Testis (tissue), 3 donors: ENCODE data around the gene ERAP2. TPM values are rescaled to one million over a fixed set of nuclear protein-coding genes. Genes with fewer than 3 reads are reported as not detected.
"Not testable (repeated sequence)": the region's sequence is repeated elsewhere in the genome, so short reads cannot be mapped to it uniquely, and the experiment has no call there.

Experiments used
- DNase-seq: peaks from one replicate; pipeline ENCODE4 v3.0.0-alpha.2; 2019
- H3K27ac ChIP-seq, 2 donors: fragments of 200-600 bp; sonication (generic); one replicate each; pipeline ENCODE4 v1.5.1; 2019
- H3K27me3 ChIP-seq: fragments of 200-600 bp; sonication (generic); one replicate; pipeline ENCODE4 v1.5.1; 2019
- H3K36me3 ChIP-seq: fragments of 200-600 bp; sonication (generic); one replicate; pipeline ENCODE4 v1.5.1; 2017; ENCODE audit warnings: low read depth; ENCODE audit errors: missing control alignments
- H3K4me1 ChIP-seq: fragments of 200-600 bp; sonication (generic); one replicate; pipeline ENCODE4 v1.5.1; 2019
- H3K4me3 ChIP-seq, 2 donors: fragments of 200-600 bp; sonication (generic); one replicate each; pipeline ENCODE4 v1.5.1; 2017 to 2019
- H3K9me3 ChIP-seq: fragments of 200-600 bp; sonication (generic); one replicate; pipeline ENCODE4 v1.5.1; 2017
- POLR2A ChIP-seq: fragments of 450-650 bp; IDR thresholded peaks from one replicate; pipeline ENCODE4 v1.6.1; 2017; ENCODE audit warnings: antibody characterized with exemption, mild to moderate bottlenecking, moderate library complexity
- WGBS, 2 donors: methylation state at CpG; one replicate each; pipeline ENCODE4 v1.1.5; 2018; 5-methylcytosine and 5-hydroxymethylcytosine counted together
- intact Hi-C: fragments of 100-400 bp; cut with DNase I; formaldehyde crosslinking; loops from one replicate; pipeline ENCODE4 v1.15.1; 2023; ENCODE audit warnings: low total_unique reads
- polyA plus RNA-seq: library from polyadenylated mRNA; stranded (reverse); fragments of 350-450 nt; fragmentation: Illumina TruSeq; extraction: RNeasy Lipid Tissue Mini Kit (QIAGEN cat#74804); gene quantifications from one replicate; pipeline ENCODE4 v1.2.3, GENCODE V29; 2014; ENCODE audit warnings: low read depth, low replicate concordance; ENCODE audit not compliant: insufficient read depth
- total RNA-seq, 2 donors: library from RNA; depleted of rRNA; stranded (reverse); fragments of >200 nt; gene quantifications; one replicate each; pipeline ENCODE4 v1.2.3, GENCODE V29; 2016
- TF ChIP-seq, protein P1 (sequence below), 3 experiments: fragments of 450-650 bp in 2 of 3; fragments of 200-600 bp in 1 of 3; sonication (generic) in 1 of 3; IDR thresholded peaks; one replicate each; pipeline ENCODE4 v1.5.1; 2016 to 2019; ENCODE audit warnings: antibody characterized with exemption in 3 of 3, mild to moderate bottlenecking in 2 of 3, moderate library complexity in 1 of 3

The ERAP2 gene
- total and polyA plus RNA-seq, 3 donors from 2014 or later: 4.0 to 5.6 (median 4.4) TPM

DNA sequence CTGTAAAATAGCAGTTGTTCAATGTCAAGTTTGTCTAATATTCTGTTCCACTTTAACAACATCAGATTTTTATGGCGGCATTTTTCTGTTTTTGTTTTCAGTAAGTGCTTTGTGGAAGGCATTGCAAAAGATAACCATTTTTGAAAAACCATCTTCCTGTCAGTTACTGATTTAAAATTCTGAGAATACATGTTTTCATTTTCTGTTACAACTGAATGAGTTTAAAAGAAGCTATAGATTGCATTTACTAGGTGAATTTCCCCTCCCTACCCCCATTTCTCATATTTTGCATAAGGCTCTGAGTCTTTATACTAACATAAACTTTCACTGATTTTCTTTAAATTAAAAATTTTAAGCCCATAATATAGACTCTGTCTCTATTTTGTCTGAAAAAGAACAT, 4.6 kb upstream of the ERAP2 start:
- no peaks in the 10 kb centered on the region for H3K27me3 ChIP-seq
- no peaks in the 10 kb centered on the region for H3K36me3 ChIP-seq
- H3K27ac ChIP-seq: no peak overlapping the region
- no peaks in the 10 kb centered on the region for H3K4me1 ChIP-seq
- no peak for DNase-seq
- TF ChIP-seq, protein P1, sequence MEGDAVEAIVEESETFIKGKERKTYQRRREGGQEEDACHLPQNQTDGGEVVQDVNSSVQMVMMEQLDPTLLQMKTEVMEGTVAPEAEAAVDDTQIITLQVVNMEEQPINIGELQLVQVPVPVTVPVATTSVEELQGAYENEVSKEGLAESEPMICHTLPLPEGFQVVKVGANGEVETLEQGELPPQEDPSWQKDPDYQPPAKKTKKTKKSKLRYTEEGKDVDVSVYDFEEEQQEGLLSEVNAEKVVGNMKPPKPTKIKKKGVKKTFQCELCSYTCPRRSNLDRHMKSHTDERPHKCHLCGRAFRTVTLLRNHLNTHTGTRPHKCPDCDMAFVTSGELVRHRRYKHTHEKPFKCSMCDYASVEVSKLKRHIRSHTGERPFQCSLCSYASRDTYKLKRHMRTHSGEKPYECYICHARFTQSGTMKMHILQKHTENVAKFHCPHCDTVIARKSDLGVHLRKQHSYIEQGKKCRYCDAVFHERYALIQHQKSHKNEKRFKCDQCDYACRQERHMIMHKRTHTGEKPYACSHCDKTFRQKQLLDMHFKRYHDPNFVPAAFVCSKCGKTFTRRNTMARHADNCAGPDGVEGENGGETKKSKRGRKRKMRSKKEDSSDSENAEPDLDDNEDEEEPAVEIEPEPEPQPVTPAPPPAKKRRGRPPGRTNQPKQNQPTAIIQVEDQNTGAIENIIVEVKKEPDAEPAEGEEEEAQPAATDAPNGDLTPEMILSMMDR (IDR thresholded peaks at IDR 0.05): no peak
- no peak for TF ChIP-seq POLR2A
- intact Hi-C loops: loop anchor here (10.0 kb wide), 1 partner anchor 1007 kb away; no protein-coding TSS in a partner anchor
- WGBS, 2 donors: 96 to 98% methylated on average over 1 of the region's 1 CpG
- H3K4me3 ChIP-seq: no peak overlapping the region
- H3K9me3 ChIP-seq: no peaks in the 10 kb centered on the region

DNA sequence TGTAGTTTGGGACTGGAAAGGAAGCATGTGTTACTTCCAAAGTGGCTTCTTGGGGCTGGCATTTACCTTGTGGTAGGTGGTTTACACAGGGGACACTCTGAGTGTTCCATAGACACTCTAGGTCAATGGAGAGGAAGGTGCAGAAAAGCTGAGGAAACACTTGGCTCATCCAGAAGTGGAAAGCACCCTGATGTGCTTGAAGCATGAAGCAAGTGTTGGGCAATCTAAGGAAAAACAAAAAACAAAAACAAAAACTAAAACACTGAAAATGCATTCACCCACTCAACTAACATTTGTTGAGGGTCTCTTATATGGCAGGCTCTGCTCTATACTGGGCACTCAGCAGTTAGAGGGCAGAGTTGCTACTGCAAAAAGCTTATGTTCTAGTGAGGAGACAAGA, 2.9 kb upstream of the ERAP2 start:
- Histone ChIP-seq H3K27me3 (no peaks in the 10 kb centered on the region), H3K27ac (no peak overlapping the region), H3K9me3 (no peaks in the 10 kb centered on the region), H3K36me3 (no peaks in the 10 kb centered on the region), H3K4me1 (no peaks in the 10 kb centered on the region), H3K4me3 (no peak overlapping the region)
- intact Hi-C loops: loop anchor here (10.0 kb wide), 1 partner anchor 1009 kb away; no protein-coding TSS in a partner anchor
- DNase-seq: no peak
- TF ChIP-seq, protein P1 (IDR thresholded peaks at IDR 0.05): no peak
- no peak for TF ChIP-seq POLR2A

DNA sequence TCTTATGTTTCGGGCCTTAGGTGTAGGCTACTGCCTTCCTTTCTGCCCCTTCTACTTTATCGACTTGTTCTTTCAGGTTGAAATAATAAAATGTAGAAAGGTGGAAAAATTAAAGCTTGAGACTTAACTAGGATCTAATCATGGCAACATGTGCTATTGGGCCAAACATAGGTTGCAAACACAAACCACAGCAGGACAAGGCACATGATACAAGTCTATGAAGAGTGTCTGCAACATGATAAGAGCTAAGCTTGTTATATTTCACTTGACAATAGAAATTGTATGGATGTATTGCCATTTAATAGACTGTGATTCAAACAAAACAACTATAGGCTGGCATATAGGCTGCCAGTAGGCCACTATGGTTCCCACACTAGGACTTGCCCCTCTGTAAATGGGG, 1.7 kb upstream of the ERAP2 start:
- H3K27ac ChIP-seq: no peak overlapping the region
- intact Hi-C loops: loop anchor here (10.0 kb wide), 1 partner anchor 1010 kb away; no protein-coding TSS in a partner anchor
- no peaks in the 10 kb centered on the region for H3K36me3 ChIP-seq
- no peak overlapping the region for H3K4me3 ChIP-seq
- no peaks in the 10 kb centered on the region for H3K27me3 ChIP-seq
- WGBS, 2 donors: 91 to 95% methylated on average over 2 of the region's 2 CpGs
- no peaks in the 10 kb centered on the region for H3K4me1 ChIP-seq
- no peaks in the 10 kb centered on the region for H3K9me3 ChIP-seq
- TF ChIP-seq, protein P1 (IDR thresholded peaks at IDR 0.05): no peak
- TF ChIP-seq POLR2A: no peak
- DNase-seq: no peak

DNA sequence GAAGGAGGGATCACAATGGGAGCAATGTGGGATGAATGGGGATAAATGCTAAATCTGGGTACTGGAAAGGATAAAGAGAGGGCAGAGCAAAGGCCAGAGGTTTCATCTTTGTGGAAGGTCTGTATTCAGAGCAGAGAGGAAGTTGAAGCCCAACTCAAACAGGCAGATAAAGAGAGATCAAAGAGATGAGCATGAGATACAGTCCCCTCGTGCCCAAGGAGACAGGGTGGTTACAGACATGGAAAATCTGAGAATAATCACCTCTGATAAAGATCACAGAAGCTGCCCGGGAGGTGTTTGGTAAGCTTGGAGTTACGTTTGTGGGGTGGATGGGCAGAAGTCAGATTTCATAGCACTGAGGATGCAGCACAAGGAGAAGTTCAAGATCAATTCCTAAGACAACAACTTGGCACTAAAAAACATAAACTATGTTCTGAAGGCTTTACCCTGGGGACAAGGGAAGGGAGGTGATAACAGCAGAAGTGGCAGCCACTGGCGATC, 459 bp upstream of the ERAP2 start:
- H3K9me3 ChIP-seq: no peaks in the 10 kb centered on the region
- H3K4me1 ChIP-seq: no peaks in the 10 kb centered on the region
- H3K36me3 ChIP-seq: no peaks in the 10 kb centered on the region
- H3K27ac ChIP-seq: peak overlapping the region; percentile 65 to 78
- no peaks in the 10 kb centered on the region for H3K27me3 ChIP-seq
- TF ChIP-seq, protein P1 (IDR thresholded peaks at IDR 0.05): no peak
- no peak for TF ChIP-seq POLR2A
- no peak for DNase-seq
- peak overlapping the region; percentile 61 for H3K4me3 ChIP-seq
- intact Hi-C loops: loop anchor here (10.0 kb wide), 1 partner anchor 1011 kb away; no protein-coding TSS in a partner anchor
- WGBS, 2 donors: 22 to 31% methylated on average over 4 of the region's 4 CpGs

DNA sequence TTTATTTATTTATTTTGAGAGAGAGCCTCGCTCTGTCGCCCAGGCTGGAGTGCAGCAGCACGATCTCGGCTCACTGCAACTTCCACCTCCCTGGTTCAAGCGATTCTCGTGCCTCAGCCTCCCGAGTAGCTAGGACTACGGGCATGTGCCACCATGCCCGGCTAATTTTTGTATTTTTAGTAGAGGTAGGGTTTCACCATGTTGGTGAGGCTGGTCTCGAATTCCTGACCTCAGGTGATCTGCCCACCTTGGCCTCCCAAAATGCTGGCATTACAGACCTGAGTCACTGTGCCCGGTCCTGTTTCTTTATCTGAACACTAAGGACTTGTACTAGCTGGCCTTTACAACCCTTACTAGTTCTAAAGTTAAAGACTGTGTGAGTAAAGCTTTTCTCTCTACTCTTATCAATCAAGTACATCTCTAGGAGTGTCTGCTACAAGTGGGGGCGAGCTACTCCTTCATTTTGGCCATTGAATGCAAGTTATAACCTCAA, 723 bp downstream of the ERAP2 start:
- intact Hi-C loops: loop anchor here (10.0 kb wide), 1 partner anchor 1012 kb away; no protein-coding TSS in a partner anchor
- 45% methylated on average over 12 of the region's 12 CpGs for WGBS, 2 donors
- peak overlapping the region; percentile 61 for H3K4me3 ChIP-seq
- H3K27ac ChIP-seq: peak overlapping the region; percentile 65 to 78
- not testable (repeated sequence) for H3K9me3 ChIP-seq, H3K36me3 ChIP-seq, H3K27me3 ChIP-seq, DNase-seq, H3K4me1 ChIP-seq
